GM19468 (cell line): ENCODE results near the gene GOLGA6L2.
"Not testable (repeated sequence)": the region's sequence is repeated elsewhere in the genome, so short reads cannot be mapped to it uniquely, and the experiment has no call there.

ENCODE experiments used
- ATAC-seq: cut with Tn5 transposase; IDR thresholded peaks from one replicate; pipeline ENCODE4 v1.9.1; 2021; ENCODE audit warnings: mild to moderate bottlenecking, moderate library complexity, moderate number of reproducible peaks; ENCODE audit not compliant: unreplicated experiment; ENCODE audit errors: extremely low read depth

Gene GOLGA6L2

DNA sequence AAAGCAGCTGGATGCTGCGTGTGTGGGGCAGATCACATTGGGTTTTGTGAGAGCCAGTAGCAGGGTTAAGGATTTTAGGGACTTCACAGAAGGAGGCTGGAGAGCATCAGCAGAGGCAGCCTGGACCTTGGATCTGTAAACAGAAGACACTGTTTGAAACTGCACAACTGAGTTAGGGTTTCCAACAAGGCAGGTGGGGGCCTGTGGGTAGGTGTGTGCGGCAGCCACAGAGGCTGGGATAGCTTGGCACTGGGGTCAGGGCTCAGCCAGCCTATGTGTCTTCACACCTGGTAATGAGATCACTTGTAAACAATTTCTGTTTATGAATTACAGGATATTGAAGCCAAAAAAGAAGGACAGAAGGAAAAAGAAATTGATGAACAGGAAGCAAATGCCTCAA, 12.3 kb downstream of the GOLGA6L2 start:
- not testable (repeated sequence) for ATAC-seq

DNA sequence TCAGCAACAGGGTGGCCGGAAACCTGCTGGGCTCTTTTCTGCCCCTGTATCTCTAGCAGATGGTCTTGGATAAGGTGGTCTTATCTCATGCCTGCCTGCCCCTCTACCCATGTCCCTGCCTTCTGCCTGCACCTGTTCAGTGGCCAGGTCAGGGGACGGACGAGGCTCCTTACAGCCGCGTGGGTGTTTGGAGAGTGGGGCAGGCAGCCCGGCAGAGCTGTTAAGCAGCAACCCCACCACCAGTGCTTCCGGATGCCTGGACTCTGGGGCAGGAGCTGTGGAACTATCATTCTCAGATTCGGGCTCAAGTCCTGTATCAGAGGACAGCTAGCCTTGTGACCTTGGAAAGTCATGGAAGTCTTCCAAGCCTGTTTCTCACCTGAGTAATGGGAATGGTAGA, 21.7 kb downstream of the GOLGA6L2 start:
- not testable (repeated sequence) for ATAC-seq

DNA sequence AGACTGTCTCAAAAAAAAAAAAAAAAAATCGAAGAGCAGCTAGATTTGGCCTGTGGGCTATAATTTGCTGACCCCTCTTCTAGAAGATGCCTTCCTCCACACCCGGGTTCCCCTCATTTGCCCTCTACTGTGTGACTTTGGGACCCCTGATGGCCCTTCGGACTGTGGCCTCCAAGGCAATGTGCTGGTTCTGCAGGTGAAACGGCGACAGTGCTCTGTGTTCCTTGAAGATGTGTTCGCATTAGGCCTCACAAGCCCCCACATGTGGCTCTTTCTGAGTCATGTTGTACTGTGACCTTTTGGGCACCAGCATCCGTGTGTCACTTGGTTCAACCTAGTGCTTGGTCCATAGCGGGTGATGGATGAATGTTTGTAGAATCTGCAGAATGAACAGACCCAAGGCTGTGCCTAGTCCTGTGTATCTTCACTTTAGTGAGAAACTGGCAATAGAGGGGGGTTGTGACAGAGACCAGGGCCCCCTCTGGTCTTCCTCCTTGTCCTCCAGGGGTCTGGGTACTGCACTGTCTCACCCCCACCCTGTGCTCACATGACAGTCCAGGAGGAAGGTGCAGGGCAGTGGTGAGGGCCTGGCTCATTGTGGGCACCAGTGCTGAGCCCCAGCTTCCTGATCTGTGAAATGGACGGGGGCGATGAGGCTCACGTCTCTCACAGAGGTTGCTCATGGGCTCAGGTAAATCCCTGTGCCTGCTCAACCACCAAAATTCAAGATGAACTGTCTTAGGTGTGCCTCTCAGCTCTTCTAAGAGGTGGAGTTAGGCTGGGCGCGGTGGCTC, 22.7 kb downstream of the GOLGA6L2 start:
- ATAC-seq: no peak

DNA sequence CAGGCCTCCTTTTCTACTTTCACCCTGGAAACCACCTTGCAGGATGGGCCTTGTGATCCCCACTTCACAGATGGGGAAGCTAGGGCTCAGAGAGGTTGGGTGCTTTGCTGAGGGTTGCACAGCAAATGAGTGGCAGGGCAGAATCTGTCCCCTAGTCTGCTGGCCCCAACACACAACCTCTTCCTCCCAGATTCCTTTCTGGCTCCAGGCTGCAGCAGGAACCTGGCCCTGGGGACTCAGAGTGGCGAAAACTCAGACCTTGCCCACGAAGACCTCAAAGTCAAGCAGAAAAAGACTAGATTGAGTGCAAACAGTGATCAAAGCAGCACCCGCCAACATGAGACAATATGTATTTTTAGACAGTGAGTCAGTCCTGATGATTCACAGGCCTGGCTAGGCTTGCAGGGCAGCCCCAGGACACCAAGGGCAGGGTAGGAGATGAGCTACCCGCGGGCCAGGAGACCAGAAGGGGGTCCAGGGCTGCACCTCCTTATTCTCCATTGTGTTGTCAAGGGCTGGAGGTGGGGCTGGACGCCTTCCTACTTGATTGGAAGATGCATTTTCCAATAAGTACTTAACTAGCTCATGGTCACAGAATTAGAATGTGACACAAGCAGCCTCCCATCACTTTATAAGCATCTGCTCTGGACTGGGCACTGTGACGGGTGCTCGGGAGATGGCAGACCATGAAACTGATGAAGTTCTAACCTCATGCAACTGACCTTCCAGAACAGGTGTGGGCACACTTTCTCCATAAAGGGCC, 23.9 kb downstream of the GOLGA6L2 start:
- ATAC-seq: no peak

DNA sequence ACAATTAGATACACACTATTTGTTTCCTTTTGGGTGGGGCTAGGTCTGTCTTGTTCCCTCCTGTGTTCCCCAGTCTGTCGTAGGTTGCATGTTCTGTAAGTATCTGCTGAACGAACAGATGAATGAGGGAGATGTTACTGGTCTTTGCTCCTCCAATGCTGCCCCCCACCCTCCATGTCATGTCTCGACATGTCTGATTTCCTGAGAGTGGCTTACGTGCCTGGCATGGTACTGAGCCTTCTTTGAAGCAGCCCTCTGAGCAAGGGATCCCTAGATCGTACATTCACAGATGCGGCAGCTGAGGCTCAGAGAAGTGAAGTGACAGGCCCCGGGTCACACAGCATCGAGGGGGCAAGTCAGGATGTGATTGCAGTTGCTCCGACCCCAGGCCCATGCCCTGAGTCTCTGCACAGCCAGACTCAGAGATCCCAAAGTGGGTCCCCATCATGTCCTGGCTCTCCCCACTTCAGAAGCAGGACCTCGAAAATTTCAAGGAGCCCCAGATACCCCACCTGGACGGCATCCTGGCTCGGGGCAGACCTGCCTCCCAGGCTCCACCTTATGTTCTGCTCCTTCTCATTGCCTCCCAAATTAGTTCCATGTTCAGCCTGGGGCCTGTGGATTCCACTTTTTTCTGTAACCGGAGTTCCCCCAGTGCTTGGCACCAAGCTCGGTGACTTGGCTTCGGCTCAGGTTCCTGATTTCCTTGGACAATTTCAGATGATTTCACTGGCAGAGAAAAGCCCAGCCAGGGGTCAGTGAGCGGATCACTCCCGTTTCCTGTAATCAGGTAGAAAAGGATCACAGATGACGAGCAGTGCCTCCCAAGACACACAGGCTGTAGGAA, 24.7 kb downstream of the GOLGA6L2 start:
- ATAC-seq: no peak

DNA sequence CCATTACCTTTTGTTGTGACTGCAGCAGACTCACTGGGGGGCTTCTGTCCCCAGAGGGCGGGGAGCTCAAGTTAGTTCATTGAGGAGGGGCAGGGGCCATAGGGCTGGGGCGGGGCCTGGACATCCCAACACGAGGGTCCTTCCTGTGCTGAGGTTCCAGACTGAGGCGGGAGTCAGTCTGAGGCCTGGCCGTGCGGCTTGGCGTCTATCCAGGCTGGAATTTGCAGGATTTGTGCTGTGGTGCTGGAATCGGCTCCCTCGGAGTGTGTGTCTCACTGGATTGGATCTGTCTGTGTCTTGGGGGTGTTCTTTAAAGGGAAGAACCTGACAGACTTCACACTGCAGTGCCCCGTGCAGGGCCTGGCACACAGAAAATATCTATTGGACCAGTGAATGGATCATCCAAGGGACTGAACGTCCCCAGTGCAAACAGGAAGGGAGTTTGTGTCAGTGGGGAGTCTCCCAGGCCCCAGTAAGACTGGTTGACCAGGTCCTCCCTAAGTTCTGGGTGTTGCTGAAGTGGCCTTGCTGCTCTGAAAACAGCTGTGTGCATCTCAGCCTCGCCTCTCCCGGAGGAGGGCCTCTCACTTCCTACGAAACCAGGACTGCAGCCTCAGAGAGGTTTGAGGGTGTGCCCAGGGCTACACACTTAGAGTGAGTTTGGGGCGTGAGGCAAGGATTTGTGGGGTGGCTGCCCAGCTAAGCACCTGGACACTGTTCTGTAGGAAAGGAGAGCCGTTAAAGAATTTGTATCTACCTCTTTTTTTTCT, 26.1 kb downstream of the GOLGA6L2 start:
- no peak for ATAC-seq

DNA sequence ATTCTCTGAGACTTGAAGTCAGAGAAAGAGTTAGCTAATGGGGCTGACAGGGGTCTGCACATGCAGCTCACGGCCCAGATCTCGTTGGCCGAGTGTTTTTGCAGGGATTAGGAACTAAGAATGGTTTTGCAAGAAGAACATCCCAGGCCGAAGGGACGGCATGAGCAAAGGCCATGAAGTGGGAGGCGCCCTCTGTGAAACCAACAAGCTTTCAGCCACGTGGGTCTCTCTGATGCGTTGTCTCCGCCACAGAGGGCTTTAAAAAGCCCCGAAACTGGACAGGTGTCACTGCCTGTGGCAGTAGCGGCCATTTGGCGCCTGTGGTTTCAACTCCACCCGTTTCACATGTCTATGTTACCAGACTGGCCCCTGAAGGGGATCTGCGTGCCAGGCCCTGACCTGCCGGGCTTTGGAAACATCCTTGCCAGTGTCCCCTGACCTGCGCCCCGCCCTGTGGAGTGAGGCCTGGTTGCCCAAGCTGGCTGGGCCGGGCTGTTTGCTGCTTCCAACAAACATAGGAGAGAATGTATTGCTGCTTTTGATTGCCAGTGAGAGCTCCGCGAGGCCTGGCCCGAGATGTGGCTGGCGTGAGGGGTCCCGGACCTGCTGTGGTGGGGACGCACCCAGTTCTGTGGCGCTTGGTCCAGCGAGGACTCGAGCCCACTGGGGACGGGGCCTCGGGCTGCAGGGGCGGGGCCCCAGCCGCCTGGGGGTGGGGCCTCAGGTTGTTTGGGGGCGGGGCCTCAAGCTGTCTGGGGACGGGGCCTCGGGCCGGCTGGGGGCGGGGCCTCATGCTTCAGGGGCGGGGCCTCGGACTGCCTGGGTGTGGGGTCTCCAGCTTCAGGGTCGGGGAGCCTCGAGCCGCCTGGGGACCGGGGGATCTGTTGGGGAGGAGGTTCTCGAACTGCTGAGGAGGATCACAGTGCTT, 30.4 kb downstream of the GOLGA6L2 start:
- ATAC-seq: no peak

DNA sequence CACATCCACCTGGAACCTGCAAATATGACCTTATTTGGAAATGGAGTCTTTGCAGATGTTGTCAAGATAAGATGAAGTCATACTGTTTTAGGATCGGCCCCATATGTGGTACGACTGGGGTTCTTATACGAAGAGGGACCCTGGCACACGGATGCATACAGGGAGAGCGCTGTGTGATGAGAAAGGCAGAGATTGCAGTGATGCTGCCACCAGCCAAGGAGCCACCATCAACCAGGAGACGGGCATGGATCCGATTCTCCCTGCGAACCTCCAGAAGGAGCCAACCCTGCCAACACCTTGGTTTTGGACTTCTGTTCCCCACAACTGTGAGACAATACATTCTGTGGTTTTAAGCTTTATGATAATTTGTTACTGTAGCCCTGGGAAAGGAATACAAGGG, 31.2 kb downstream of the GOLGA6L2 start:
- not testable (repeated sequence) for ATAC-seq

DNA sequence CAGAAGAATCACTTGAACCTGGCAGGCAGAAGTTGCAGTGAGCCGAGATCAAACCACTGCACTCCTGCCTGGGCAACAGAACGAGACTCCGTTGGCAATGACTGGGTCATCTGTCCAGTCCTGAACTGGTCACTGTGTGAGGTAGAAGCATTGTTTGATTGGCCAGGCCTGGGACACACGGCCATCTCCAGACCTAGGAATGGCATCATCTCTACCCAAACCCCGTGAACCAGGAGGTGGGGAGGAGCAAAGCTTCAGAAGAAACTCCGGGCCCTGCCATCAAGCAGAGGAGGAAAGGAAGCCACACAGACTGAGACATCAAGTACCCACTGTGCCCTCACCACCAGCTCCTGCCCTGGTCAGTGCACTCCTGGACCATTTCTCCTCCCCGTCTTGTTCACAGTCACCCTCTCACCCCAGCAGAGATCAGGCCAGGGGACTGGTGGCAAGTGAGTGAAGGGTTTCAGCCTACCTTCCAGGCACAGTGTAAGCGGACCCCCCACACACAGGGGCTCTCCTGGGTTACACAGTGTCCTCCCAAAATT, 31.6 kb downstream of the GOLGA6L2 start:
- ATAC-seq: no peak

DNA sequence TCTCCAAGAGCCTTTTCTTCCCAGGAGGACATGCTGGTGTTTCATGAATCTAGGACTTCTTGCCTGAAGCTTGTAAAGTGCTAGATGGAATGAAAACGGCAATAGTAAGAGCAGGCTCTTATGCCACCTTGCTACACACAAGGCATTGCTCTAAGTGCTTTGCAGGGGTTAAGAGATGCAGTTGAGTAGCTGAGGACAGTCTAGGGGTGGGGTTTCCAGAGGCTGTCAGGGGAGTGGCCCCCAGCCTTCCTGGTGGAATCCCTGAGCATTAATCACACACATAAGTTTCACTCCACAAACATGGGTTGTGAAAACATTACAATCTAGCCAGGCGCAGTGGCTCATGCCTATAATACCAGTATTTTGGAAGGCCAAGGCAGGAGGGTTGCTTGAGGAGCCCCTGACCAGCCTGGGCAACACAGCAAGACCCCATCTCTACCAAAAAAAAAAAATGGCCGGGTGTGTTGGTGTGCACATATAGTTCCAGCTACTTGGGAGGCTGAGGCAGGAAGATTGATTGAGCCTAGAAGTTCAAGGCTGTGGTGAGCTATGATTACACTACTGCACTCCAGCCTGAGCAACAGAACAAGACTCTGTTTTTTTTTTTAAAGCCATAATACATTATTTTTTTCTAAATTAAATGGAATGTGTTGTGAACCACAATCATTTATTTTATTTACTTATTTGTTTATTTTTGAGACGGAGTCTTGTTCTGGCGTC, 34.0 kb downstream of the GOLGA6L2 start:
- not testable (repeated sequence) for ATAC-seq

DNA sequence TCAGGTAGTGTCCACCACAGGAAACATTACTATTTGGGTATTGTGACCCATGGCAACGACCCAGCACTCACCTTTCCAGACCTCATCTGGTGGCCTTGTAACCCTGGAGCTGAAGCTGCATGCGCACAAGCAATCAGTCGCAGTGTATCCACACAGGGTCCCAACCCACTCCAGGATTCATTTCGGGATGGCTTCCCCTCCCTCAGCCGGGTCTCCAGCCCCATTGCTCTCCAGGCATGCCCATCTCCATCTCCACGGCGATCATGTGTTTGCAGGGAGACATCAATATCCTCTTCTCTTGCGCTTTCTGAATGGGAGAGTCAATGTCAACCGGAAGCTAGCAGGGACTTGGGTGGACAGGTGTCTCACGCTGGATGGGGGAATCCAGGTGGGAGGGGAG, 35.2 kb downstream of the GOLGA6L2 start:
- ATAC-seq: no peak

DNA sequence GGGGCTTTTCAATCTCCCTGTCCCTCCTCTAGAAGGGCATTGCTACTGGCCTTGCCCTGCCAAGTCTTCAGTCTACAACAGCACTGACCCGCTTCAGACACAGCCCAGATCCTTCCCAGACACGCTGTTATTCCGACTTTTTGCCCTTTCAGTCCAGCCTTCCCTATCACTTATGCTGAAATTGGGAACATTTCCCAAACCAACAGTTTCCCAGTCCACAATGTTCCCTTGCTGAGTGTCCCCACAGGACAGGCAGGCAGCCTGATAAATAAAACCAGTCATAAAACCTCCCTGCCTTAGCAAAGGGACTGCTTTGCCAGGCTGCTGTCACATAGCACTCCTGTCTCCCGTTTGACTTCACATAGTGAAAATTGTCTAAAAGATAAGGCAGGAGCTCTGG, 43.5 kb downstream of the GOLGA6L2 start:
- ATAC-seq: no peak

DNA sequence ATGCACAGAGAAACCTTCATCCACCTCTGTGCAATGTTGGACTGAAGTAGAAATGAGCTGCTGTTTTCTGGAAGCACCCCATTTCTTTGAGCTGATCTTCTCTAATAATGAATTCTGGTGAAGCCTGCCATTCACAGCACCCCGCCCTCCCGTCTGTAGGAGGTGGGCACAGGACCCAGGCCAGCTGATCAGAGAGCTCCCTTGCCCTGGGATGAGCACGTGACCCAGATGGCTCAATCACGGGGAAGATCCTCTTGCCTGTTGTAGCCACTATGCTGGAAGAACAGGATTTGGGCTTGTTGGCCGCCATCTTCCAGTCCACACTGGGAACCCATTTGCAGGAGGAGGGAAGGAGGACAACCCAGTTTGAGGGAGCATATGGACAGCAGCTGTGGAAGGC, 44.5 kb downstream of the GOLGA6L2 start:
- ATAC-seq: no peak

DNA sequence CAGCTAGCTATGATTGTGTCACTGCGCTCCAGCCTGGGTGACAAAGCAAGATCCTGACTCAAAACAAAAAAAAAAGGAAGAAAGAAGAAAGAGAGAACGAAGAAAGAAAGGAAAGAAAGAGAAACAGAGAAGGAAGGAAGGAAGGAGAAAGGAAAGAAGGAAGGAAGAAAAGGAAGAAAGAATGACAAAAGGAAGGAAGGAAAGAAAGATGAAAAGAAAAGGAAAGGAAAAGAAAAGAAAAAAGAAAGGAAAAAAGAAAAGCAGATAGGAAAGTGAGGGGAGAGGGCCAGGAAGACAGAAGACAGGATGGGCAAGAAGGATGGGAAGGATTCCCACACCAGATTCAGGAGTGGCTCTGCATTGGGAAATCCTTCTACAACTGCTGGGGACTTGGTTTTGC, 44.9 kb downstream of the GOLGA6L2 start:
- ATAC-seq: no peak

DNA sequence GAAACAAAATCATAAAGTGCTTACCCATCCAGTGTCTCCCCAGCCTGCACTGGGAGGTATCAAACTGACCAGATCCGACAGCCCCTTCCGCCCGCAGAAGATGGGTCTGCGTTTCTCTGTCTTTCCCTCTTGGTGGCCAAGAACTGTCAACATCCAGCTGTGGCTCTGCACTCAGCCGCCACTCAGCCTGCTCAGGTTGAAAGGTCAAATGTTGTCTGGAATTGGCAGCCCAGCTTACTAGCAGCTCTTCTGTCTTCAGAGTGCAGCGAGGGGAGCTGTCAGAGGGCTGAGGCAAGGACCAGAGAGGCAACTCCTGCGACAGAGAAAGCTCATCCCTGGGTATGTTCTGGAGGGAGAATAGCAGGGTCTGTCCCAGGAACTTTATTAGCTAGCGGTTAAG, 45.4 kb downstream of the GOLGA6L2 start:
- ATAC-seq: no peak

DNA sequence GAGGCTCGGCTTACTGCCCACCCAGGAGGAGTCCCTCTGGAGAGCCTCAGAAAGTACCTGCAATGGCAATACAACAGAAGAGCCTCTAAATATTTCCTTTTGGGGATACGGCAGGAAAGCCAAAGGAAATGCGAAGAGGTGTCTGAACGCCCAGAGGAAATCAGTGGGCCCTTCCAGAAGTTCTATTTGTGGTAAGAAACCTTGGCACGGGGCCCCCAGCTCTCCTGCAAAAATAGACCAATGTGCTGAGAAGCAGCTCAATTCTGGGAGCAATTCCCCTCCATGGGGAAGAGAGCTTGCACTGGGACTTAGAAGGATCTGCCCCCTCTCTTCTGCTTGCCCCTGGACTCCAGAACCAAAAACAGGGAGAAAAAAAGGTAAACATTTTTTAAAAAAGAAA, 47.8 kb downstream of the GOLGA6L2 start:
- ATAC-seq: not testable (repeated sequence)

DNA sequence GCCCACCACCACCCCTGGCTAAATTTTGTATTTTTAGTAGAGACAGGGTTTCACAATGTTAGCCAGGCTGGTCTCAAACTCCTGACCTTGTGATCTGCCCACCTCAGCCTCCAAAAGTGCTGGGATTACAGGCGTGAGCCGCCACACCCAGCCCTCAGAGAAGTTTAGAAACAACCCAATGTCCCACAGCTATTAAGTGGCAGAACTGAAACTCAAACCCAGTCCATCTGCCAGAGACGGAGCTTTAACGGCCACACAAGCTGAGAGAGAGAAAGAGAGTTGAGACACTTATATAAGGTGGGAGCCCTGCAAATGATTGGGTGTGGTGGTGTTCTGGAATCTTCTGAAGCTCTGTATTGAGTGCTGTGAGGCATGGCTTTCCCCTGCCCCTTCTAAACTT, 48.7 kb downstream of the GOLGA6L2 start:
- not testable (repeated sequence) for ATAC-seq

DNA sequence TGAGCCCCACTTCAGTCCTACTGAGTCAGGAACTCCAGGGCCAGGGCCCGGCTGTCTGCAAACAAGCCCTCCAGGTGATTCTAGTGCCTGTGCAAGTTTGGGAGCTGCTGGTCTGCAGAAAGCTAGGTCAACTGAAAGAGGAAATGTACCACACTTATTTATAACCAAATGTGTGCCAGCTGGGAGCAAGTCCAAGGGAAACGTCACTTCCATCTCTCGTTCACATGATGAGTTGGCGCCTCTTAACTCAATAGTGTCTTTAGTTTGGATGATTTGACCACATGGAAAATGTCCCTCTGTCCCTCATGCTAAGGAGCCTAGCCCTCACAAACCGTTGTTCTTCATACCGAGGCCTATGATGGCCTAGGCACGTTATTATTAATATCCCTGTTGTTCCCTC, 49.3 kb downstream of the GOLGA6L2 start:
- no peak for ATAC-seq
